ENCODE measurements around the gene SLC16A11. TPM values are rescaled to one million over a fixed set of nuclear protein-coding genes. Genes with fewer than 3 reads are reported as not detected.
A peak's percentile ranks its signal among the peaks of the same experiment; 100 is the strongest.

Gene SLC16A11
- total and polyA plus RNA-seq, 9 of the 15 experiments (the other 6 are each of a cell fraction or from before 2014, with no cell fraction given): not detected

GRCh38 chr17:7014261-7014994, 29.5 kb downstream of the SLC16A11 start (continued):
- TF ChIP-seq, protein P1, sequence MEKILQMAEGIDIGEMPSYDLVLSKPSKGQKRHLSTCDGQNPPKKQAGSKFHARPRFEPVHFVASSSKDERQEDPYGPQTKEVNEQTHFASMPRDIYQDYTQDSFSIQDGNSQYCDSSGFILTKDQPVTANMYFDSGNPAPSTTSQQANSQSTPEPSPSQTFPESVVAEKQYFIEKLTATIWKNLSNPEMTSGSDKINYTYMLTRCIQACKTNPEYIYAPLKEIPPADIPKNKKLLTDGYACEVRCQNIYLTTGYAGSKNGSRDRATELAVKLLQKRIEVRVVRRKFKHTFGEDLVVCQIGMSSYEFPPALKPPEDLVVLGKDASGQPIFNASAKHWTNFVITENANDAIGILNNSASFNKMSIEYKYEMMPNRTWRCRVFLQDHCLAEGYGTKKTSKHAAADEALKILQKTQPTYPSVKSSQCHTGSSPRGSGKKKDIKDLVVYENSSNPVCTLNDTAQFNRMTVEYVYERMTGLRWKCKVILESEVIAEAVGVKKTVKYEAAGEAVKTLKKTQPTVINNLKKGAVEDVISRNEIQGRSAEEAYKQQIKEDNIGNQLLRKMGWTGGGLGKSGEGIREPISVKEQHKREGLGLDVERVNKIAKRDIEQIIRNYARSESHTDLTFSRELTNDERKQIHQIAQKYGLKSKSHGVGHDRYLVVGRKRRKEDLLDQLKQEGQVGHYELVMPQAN (IDR thresholded peaks at IDR 0.05; ENCODE audit: borderline replicate concordance): 0 out of 2 replicates have a peak, but pooled peaks have one; percentile 9
- no peak; the same call in 1 of the 2 replicates for TF ChIP-seq TCF7 (IDR thresholded peaks at IDR 0.05; ENCODE audit: borderline replicate concordance)
- TF ChIP-seq ZFP30 (CRISPR knock-in tag; IDR thresholded peaks at IDR 0.05; ENCODE audit: borderline replicate concordance): no peak
- peak; percentile 58 for TF ChIP-seq CCNT2 (IDR thresholded peaks at IDR 0.05; ENCODE audit: borderline replicate concordance, extremely low read depth, insufficient read length, low read depth, low read length)
- TF ChIP-seq MAZ (CRISPR knock-in tag; conservative IDR thresholded peaks at IDR 0.05 in 1 of 2, IDR thresholded peaks at IDR 0.05 in 1 of 2): peak; percentile 90 to 94
- TF ChIP-seq HDAC8 (tag; IDR thresholded peaks at IDR 0.05): no peak
- no peak for TF ChIP-seq ZNF830 (CRISPR knock-in tag; IDR thresholded peaks at IDR 0.05)
- no peak for TF ChIP-seq ZNF431 (CRISPR knock-in tag; IDR thresholded peaks at IDR 0.05)
- TF ChIP-seq, protein P2, sequence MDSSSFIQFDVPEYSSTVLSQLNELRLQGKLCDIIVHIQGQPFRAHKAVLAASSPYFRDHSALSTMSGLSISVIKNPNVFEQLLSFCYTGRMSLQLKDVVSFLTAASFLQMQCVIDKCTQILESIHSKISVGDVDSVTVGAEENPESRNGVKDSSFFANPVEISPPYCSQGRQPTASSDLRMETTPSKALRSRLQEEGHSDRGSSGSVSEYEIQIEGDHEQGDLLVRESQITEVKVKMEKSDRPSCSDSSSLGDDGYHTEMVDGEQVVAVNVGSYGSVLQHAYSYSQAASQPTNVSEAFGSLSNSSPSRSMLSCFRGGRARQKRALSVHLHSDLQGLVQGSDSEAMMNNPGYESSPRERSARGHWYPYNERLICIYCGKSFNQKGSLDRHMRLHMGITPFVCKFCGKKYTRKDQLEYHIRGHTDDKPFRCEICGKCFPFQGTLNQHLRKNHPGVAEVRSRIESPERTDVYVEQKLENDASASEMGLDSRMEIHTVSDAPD (CRISPR knock-in tag; IDR thresholded peaks at IDR 0.05): no peak
- TF ChIP-seq MBD2 (IDR thresholded peaks at IDR 0.05; ENCODE audit: borderline replicate concordance, low read depth): peak; percentile 52; the same call in 1 of the 2 replicates
- no peak for TF ChIP-seq SMARCC2 (IDR thresholded peaks at IDR 0.05; ENCODE audit: low read depth)
- TF ChIP-seq, protein P3, sequence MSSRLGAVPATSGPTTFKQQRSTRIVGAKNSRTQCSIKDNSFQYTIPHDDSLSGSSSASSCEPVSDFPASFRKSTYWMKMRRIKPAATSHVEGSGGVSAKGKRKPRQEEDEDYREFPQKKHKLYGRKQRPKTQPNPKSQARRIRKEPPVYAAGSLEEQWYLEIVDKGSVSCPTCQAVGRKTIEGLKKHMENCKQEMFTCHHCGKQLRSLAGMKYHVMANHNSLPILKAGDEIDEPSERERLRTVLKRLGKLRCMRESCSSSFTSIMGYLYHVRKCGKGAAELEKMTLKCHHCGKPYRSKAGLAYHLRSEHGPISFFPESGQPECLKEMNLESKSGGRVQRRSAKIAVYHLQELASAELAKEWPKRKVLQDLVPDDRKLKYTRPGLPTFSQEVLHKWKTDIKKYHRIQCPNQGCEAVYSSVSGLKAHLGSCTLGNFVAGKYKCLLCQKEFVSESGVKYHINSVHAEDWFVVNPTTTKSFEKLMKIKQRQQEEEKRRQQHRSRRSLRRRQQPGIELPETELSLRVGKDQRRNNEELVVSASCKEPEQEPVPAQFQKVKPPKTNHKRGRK (tag; IDR thresholded peaks at IDR 0.05): no peak
- peak; percentile 76 for TF ChIP-seq ZBTB12 (CRISPR knock-in tag; IDR thresholded peaks at IDR 0.05)
- no peak for TF ChIP-seq RBM15 (IDR thresholded peaks at IDR 0.05; ENCODE audit: insufficient read depth, low read length)
- TF ChIP-seq ETV6 (IDR thresholded peaks at IDR 0.05; ENCODE audit: borderline replicate concordance in 1 of 2, low read depth in 2 of 2, low read length in 1 of 2): peak in 1 of 2 experiments; percentile 61; a peak in 1 of 4 replicates
- TF ChIP-seq ETV6 (CRISPR knock-in tag; IDR thresholded peaks at IDR 0.05; ENCODE audit: borderline replicate concordance): no peak
- TF ChIP-seq RAD21 (CRISPR knock-in tag; conservative IDR thresholded peaks at IDR 0.05 in 1 of 2, IDR thresholded peaks at IDR 0.05 in 1 of 2): peak in 1 of 2 experiments; percentile 23; a peak in 2 of 4 replicates
- TF ChIP-seq HNRNPLL (IDR thresholded peaks at IDR 0.05; ENCODE audit: low read depth, low read length, poor library complexity, severe bottlenecking): peak; percentile 44
- peak; percentile 72; the same call in 1 of the 2 replicates for TF ChIP-seq ZBTB7A (IDR thresholded peaks at IDR 0.05; ENCODE audit: borderline replicate concordance, control insufficient read depth, low read depth, low read length)
- TF ChIP-seq ZNF507 (tag; conservative IDR thresholded peaks at IDR 0.05): no peak
